GM20431 (cell line): ENCODE data around the gene HIP1.
"Not testable (repeated sequence)": the region's sequence is repeated elsewhere in the genome, so short reads cannot be mapped to it uniquely, and the experiment has no call there.

Source experiments
- in situ Hi-C: fragments of 300-500 bp; cut with MseI, MboI; formaldehyde crosslinking; loops from one replicate; pipeline ENCODE4 v1.15.0; 2020; ENCODE audit warnings: low sequenced_read_pairs; ENCODE audit not compliant: unreplicated experiment

HIP1 gene

DNA sequence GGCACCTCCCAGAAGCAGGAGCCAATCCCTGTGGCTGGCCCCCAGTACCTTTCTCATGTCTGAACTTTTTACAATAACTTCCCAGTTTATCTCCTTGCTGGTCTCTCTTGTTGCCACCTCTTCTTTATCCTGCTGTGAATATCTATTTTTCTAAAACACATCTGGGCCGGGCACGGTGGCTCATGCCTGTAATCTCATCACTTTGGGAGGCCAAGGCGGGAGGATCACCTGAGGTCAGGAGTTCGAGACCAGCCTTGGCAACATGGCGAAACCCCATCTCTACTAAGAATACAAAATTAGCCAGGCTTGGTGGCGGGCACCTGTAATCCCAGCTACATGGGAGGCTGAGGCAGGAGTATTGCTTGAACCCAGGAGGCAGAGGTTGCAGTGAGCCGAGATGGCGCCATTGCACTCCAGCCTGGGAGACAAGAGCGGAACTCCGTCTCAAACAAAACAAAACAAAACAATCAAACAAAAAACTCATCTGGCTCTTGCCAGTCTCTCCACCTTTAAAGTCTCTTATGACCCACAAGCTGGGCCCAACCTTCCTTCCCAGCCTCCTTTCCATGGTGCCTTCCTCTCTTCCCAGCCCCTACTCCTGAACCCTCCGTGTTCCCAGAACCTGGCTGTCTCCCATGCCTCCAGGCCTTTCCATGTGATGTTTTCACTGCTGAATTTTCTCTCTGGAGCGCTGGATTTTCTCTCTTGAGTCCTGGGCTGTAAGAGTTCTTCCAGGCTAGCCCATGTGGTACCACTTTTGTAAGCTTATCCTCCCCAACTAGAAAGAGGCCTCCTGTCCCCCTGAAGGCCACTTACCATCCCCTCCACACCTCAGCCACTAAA, 51.3 kb downstream of the HIP1 start:
- in situ Hi-C loops, result no loop called here

- in situ Hi-C loops, result no loop called here
Observed at GRCh38 chr7:75686551-75686950, 52.2 kb downstream of the HIP1 start.

DNA sequence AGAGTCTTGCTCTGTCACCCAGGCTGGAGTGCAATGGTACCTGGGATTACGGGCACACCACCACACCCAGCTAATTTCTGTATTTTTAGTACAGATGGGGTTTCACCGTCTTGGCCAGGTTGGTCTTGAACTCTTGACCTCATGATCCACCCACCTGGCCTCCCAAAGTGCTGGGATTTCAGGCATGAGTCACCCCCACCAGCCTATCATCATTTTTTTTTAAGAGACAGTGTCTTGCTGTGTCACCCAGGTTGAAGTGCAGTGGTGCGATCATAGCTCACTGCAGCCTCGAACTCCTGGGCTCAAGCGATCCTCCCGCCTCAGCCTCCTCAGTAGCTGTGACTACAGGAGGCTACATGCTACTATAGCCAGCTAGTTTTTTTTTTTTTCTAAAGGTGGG, 56.7 kb downstream of the HIP1 start:
- in situ Hi-C loops, result not testable (repeated sequence)

- in situ Hi-C loops, result no loop called here
Observed at GRCh38 chr7:75679060-75679459, 59.7 kb downstream of the HIP1 start.

DNA sequence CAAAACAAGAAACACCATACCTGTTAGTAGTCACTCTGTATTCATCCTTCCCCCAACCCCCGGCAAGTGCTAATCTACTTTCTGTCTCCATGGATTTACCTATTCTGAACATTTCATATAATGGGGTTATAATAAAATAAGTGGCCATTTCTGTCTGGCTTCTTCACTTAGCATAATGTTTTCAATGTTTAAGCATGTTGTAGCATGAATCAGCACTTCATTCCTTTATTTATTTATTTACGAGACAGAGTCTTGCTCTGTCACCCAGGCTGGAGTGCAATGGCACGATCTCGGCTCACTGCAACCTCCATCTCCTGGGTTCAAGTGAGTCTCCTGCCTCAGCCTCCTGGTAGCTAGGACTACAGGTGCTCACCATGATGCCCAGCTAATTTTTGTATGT, 69.2 kb downstream of the HIP1 start:
- in situ Hi-C loops, result no loop called here

DNA sequence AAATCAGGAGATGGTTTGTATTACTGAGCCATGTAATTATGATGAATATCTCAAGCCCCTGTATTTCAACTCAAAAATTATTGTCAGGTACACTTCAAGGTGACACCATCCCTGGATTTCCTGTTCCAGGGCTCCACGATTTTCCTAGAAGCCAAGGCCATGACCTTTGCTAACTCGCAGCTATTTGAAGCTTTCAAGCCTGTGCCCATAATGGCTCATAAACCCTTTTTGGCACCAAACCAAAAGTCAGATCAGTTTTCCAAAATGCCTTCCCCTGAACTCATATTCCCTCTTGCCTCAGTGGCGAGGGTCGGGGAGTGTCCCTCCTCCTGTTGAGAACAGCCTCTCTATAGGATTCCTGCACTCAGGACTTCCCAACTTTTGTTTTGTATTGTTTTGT, 70.8 kb downstream of the HIP1 start:
- in situ Hi-C loops, result no loop called here

DNA sequence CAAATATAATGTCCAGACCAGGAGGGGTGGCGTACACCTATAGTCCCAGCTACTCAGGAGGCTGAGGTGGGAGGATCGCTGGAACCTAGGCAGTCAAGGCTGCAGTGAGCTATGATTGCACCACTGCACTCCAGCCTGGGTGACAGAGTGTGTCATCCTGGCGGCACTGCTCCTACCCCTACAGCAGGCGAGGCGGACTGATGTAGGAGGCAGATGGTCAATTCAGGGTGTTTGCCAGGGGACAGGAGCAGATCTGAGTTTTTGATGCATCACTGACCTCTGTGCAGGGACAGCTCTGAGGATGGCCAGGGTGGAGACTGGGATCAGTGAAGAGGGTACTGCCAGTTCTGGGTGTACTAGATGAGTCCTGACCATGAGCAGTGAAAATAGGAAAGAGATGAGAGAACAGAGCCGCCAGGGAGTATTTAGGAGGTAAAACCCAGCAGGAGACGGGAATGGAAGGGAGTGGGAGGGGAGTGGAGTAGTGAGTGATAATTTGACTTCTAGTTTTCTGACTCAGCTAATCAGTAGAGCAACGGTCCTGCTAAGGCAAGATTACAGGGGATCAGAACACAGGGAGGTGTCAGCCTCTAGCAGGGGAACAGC, 75.3 kb downstream of the HIP1 start:
- in situ Hi-C loops, result no loop called here

- in situ Hi-C loops, result no loop called here
Observed at GRCh38 chr7:75662579-75663301, 76.0 kb downstream of the HIP1 start.

GRCh38 chr7:75660566-75661215, 78.0 kb downstream of the HIP1 start:
- in situ Hi-C loops, result no loop called here

- in situ Hi-C loops, result no loop called here
Observed at GRCh38 chr7:75658802-75659201, 79.9 kb downstream of the HIP1 start.

- in situ Hi-C loops, result no loop called here
Observed at GRCh38 chr7:75658369-75658768, 80.4 kb downstream of the HIP1 start.

DNA sequence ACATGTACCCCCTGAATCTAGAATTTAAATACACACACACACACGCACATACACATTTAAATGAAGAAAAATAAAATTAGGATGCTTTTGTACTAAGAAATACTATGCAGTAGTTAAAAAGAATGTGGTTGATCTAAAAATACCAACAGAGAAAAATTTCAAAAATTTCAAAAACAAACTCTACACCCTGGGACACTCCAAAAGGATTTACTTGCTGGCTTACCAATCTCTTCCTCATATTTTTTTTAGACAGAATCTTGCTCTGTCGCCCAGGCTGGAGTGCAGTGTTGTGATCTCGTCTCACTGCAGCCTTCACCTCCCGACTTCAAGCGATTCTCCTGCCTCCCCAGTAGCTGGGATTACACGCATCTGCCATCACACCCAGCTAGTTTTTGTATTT, 80.9 kb downstream of the HIP1 start:
- in situ Hi-C loops, result no loop called here

- in situ Hi-C loops, result no loop called here
Observed at GRCh38 chr7:75656740-75657139, 82.0 kb downstream of the HIP1 start.

- in situ Hi-C loops, result no loop called here
Observed at GRCh38 chr7:75655536-75655935, 83.2 kb downstream of the HIP1 start.

GRCh38 chr7:75654855-75655254, 83.9 kb downstream of the HIP1 start:
- in situ Hi-C loops, result no loop called here

DNA sequence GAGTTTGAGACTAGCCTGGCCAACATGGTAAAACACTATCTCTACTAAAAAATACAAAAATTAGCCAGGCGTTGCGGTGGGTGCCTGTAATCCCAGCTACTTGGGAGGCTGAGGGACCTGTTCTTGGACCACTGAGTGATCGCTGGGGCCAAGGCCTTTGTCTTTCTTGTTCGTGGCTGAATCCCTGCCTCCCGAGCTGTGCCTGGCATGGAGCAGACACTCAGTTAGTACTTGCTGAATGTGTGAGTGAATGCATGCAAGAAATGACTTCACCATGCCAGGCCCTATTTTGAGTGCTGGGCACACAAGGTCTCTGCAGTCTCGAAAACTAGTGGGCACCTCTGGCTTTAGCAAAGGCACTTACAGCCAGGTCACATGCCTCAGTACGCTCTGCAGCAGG, 85.1 kb downstream of the HIP1 start:
- in situ Hi-C loops, result no loop called here

- in situ Hi-C loops, result no loop called here
Observed at GRCh38 chr7:75652788-75653187, 86.0 kb downstream of the HIP1 start.

DNA sequence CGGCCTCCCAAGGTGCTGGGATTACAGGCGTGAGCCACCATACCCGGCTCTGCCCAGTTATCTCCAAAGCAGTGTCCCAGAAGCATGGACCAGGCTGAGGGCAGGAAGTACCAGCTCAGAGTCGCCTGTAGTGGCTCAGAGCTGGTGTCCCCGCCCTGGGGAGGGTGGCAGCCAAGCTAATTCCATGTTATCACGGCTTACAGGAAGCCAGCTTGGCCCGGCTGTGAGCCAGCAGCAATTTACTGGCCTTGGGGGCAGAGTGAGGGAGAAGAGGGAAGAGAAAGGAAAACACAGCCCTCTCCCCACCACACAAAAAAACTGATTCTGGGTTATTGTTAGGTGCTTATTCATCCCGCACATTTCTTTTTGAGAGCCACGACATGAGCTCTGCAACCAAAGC, 88.1 kb downstream of the HIP1 start:
- in situ Hi-C loops, result no loop called here

DNA sequence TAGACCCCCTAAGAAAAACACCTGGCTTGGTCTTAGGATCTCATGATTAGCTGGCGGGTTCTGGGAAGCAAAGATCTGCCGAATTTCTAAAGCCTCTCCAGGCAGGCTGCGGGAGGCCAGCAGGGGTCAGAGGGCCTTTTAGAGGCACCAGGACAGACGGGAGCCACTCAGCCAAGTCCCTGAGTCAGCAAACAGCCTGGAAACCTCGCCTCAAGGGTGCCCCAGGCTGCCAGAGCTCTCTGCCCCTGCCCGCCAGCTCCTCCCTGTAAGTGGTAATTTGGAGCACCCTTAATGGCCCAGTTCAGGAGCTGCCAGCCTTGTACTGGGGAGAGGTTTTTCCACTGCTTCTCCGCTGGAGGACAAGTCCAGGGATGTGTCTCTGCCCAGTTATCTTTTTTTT, 88.7 kb downstream of the HIP1 start:
- in situ Hi-C loops, result no loop called here

- in situ Hi-C loops, result no loop called here
Observed at GRCh38 chr7:75649462-75649861, 89.3 kb downstream of the HIP1 start.
